HEK293T (cell line): Measurements from ENCODE around the gene NR6A1.

Source experiments
- BHLHE40 ChIP-seq: fragments of 450-650 bp; IDR thresholded peaks from 2 replicates; pipeline ENCODE4 v1.6.1; 2016; ENCODE audit warnings: mild to moderate bottlenecking, moderate library complexity, borderline replicate concordance
- FOXA1 ChIP-seq: fragments of 450-650 bp; IDR thresholded peaks from 2 replicates; pipeline ENCODE4 v1.6.1; 2016; ENCODE audit warnings: mild to moderate bottlenecking
- FOXK2 ChIP-seq: fragments of 450-650 bp; IDR thresholded peaks from 2 replicates; pipeline ENCODE4 v1.6.1; 2016; ENCODE audit warnings: mild to moderate bottlenecking
- FOXM1 ChIP-seq: fragments of 450-650 bp; IDR thresholded peaks from 2 replicates; pipeline ENCODE4 v1.6.1; 2017; ENCODE audit warnings: mild to moderate bottlenecking, borderline replicate concordance
- LEF1 ChIP-seq: fragments of 450-650 bp; IDR thresholded peaks from 2 replicates; pipeline ENCODE4 v1.6.1; 2017; ENCODE audit warnings: mild to moderate bottlenecking, borderline replicate concordance
- SP1 ChIP-seq: fragments of 450-650 bp; IDR thresholded peaks from 2 replicates; pipeline ENCODE4 v1.6.1; 2017
- SUZ12 ChIP-seq: fragments of 450-650 bp; IDR thresholded peaks from 2 replicates; pipeline ENCODE4 v1.6.1; 2016; ENCODE audit warnings: mild to moderate bottlenecking

DNA sequence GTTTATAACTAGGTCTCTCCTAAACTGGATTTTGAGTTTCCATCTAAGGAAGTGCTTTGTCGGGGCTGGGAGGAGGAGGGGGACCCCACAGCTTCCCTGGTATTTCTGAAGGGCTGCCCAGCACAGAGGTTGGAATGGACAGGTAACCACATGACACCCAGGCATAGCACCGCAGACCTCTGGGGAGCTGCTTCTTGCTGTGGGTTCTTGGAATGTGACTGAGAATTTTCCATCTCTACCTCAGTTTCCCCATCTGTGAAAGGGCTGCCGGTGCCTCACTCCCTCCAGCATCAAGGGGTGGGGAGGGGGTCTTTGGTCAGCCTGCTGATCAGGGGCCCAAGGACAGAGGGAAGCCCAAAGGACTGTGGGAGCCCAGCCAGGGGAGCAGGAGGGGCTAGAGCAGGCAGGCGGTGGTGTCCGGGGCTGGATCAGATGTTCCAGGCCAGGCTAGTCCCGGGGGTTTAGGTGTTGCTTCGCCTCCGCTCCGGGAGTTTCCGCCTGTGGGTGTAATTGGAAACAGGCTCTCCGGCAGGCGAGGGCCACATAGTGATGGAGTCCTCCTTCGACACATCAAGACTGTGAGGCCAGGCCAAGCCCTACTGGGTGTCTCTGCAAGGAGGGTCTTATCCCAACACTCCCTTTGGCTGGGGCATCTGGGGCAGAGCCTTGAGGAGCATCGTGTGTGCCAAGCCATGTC, 9.1 kb upstream of the NR6A1 start:
- TF ChIP-seq BHLHE40, result no peak
- no peak for TF ChIP-seq FOXM1
- no peak for TF ChIP-seq SP1
- TF ChIP-seq SUZ12, result no peak
- no peak for TF ChIP-seq FOXK2
- no peak for TF ChIP-seq LEF1
- no peak for TF ChIP-seq FOXA1
